HG02852 (cell line): ENCODE measurements around the gene FBXO24.

Experiments
- ATAC-seq: cut with Tn5 transposase; IDR thresholded peaks from one replicate; pipeline ENCODE4 v1.9.1; 2021; ENCODE audit warnings: mild to moderate bottlenecking, moderate library complexity; ENCODE audit not compliant: unreplicated experiment

FBXO24 gene

DNA sequence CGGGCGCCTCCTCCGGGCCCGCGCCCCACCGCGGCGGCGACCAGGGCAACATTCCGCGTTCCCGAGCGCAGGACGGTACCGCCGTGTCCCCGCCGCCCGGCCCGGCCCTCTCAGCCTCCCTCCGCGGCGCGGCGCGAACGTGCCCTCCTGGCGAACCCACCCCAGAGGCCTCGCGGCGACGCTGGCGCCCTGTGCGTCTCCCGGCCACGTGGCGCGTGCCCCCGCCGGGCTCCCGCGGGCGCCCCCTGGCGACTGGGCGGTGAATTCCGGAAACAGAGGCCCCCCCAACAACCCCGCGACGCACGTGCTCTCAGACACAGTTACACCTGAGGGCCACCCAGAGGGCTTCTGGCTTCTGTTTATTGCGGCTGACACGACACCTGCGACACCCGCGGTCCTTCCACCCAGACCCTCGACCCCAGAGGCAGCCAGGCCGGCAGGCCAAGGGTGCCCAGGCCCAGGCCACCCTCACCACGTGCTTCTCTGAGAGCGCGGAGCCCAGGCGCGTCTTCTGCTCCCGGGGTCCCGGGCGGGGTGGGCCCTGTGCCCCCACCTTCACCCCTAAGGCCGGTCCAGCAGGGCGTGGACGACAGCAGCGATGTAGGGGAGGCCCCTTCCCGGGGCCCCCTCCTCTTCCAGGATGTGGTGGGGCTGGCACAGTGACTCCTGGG is 12.3 kb upstream of the FBXO24 start, which contains the start of gene SAP25:
Gene SAP25 (minus strand): TSS at position 210 of the 671 bp plus-strand sequence. CDS start 158 bp downstream, at position 52.
- ATAC-seq: no peak

DNA sequence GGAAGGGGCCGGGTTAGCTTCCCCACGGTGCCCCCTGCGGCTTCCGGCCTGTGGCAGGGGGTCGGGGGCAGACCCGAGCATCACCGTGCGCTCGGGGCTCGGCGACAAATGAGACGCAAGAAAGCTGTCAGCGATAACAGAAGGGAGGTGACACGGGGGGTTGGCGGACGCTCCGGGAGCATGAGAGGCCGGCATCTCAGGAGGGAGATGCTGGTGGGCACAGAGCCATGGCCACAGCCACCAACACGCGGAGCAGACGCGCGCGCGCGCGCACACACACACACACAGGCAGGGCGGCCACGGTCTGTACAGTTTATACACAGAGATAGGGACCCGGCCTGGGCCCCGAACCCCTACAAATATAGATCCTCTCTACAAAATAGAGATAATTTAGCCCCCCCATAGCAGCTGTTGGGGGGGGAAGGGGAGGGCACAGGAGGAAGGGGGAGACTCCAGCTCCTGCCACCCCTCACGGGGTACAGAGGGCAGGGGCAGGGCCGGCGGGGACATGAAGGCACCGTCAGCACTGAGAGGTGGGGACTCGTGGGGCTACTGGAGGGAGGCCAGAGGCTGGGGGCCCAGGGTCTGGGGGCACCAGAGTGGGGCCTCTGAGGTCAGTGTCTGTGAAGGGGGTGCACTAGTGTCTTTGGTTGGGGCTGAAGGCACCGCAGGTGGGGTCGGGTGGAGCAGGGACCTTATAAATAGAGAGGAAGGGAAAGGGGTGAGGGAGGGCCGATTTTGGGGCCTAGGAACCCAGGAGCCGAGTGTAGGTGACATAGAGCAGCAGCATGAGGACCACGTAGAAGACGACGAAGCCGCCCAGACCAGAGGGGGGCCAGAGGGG is 11.5 kb upstream of the FBXO24 start:
- ATAC-seq: no peak

DNA sequence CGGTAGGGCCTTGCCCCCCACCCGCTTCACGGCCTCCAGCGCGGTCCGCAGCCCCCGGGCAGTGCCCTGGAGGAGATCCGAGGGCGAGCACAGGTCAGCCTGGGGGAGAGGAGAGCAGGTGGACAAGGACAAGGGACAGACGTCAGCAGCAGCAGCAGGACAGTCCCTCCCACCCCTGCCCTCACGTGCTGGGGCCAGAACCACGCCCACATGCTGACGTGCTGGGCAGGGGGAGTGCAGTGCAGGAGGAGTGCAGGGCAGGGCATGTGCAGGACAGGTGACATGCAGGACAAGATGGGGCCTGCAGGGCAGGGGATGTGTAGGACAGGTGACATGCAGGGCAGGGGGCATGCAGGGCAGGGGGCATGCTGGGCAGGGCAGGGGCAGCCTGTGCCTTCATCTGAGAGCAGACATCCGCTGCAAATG is 10.9 kb upstream of the FBXO24 start:
- no peak for ATAC-seq

DNA sequence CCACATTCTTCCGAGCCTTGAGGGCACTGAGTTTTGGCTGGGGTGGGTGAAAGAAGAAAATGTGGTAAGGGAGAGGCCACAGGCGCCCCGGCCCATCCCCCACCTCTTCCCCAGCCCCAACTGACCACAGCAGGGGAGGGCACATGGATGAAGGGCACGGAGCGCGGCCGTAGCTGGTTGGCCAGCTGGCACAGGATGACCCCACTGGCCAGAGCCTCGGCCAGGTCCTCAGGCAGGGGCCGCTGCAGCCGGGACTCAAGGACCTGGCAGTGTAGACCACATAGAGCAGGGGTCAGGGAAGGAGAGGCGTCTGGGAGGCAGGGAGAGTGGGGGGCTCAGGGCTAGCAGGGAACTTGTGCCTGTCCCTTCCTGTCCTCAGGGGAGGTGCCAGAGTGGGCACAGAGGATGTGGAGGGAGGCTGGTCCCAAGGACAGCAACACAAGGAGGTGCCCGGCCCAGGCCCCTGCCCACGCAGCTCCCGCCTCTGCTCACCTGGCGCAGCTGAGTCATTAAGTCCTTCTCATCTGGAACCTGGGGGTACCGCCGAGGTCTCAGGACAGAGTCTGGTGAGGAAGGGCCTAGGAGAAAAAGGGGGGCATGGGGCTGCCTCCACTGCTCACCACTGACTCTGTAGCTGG is 10.3 kb upstream of the FBXO24 start:
- ATAC-seq: no peak

DNA sequence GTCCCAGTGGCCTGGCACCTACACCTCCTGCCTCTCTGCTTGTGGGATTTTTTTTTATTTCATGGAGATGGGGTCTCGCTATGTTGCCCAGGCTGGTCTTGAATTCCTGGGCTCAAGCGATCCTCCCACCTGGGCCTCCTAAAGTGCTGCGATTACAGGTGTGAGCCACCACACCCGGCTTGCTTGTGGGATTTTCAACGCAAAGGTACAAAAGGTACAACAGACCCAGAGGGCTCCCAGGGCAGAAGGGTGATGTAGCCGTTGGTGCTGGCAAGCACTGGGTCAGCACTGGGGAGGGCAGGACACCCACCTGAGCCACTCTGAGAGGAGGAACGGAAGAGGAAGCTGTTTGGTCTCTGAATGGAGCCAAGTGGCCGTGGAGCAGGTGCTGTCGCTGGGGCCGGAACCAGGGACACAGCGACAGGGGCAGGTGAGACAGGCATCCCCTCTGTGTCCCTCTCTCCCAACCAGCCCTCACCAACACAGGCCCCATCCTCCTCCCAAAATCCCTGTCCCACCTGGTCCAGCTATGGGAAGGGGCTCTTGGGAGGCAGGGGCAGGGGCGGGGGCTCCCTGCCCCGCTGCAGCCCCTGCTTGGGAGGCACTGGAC is 9.6 kb upstream of the FBXO24 start:
- ATAC-seq: no peak

DNA sequence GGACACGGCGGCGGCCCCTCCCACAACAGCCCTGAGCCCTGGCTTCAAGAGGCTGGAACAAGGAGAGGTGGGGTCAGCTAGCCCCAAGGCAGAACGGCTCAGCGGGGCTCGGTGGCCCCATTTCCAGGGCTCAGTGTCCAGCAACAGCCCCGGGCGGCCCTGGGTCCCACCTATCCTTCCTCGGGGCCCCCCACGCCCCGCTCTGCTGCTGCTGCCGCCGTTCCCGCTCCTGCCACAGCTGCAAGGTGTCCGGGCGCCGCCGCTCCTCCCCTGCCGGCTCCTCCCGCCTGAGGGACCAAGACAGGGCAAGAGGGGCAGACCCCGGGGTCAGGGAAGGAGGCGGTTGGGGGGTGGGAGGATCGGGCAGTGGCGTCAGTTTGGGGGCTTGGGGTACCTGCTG is 9.0 kb upstream of the FBXO24 start:
- no peak for ATAC-seq

DNA sequence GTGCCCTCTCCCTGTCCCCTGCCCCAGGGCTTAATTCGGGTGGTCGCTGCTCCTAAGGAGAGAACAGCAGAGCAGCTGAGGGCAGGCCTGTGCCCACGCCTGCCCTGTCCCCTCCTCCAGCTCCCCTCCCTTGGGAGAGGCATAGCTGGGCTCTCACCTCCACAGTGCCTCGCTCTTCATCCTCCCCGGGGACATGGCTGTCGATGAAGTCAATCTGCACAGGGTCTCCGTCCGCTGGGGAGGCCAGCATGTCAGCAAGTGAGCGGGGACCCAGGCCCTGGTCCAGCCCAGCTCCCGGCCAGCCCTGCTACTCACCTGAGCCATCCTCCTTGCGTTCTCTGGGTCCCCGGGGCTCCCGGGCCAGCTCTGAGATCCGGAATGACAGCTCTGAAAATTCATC is 8.6 kb upstream of the FBXO24 start:
- ATAC-seq: no peak

DNA sequence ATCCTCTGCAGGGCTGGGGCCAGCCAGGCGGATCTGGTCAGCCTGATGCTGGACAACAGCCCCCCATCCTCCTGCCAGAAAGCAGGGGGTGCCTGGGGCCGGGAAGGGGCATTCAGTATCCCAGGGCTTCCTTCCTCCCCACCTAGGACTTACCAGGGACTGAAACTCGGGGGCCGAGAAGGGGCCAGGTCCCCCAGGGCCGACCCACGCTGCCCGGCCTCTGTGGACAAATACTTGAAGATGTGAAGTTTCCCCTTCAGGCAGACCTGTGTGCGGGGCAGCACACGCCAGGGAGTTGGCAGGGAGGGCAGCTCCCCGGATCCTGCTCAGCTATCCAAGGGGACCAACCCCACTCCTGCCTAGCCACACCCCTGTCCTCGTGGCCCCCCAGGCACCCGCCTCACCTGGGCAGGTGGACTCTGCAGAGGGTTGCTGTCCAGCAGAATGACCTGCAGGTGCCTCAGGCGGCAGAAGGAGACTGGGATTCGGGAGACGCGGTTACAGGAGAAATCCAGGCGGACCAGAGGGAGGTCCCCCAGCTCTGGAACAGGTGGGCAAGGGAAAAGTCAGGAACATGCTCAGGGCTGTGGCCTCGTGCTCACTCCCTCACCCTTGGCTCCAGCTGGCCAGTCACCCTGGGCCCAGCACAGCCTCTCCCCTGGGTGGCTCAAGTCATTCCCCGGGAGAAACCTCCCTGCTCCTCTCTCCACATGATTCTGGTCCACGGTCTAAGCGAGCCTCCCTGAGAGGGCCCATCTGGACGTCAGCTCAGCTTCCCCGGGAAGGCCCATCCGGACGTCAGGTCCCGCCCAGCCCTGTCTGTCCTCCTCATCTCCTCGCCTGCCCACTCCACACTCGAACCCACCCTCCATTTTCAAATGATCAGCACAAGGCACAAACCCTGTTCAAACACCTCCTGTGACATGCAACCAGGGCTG is 7.6 kb upstream of the FBXO24 start:
- ATAC-seq: no peak

DNA sequence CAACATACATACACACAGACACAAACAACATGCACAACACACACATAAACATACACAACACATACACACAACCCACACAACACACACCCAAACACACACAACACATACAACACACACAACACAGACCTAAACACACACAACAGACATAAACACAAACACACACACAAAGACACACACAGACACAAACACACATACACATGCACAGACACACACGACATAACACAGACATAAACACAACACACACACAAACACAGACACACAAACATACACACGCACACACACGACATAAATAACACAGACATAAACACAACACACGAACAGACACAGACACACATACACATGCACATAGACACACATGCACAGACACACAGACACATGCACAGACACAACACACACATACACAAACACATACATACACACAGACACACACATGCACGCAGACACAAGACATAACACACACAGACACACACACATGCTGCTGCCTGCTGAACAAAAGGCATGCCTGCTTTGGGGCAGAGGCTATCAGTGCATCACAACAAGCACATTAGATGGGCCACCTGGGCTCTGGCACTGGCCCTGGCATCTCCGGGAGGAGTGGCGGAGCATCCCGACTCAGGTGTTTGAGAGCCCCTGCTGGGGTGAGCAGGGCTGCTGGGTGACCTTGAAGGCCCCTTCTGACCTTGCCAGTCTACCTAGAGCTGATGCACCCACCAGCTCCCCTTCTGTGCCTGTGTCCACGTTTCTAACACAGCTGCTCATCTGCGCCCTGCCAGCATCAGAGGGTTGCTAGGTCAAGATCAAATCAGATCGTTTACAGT is 5.5 kb upstream of the FBXO24 start:
- no peak for ATAC-seq

DNA sequence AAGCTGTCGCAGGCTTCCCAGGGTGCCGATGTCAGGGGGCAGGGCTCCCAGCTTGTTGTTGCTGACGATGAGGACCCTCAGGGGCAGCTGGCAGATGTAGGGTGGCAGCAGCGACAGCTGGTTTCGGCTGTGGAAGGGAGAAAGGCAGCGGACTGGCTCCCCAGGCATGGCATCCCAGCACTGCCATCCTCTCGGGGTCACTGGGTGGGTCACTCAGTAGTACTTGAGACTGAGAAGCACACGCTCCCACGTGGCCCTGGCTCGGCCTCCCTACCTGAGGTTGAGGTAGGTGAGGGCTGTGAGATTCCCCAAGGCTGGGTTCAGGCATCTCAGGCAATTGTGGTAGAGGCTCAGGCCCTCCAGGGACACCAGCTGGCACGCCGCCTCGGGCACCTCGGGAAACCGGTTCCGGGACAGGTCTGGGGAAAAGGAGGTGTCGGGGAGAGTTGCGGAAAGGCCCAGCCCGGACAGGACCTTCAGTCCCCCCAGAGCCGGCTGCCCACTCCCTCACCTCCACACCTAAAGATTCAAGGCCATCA is 4.0 kb upstream of the FBXO24 start:
- ATAC-seq: no peak

DNA sequence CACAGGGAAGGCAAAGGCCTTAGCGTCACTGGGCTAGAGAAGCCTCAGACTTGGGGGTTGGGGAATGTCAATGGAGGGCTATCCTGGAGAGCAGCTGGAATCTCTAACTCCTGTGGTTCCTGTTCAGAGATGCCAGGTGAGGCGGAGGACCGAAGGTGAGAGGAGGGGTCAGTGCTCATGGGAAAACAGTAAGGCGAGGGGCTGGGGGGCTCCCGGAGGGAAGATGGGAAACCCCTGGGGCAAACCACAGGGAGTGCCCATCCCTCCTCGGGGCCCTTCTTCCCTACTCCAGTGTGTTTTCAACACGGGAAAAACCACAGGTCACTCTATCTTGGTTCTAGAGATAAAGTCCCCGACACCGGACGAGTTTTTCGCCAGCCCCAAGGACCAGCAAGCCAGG is 3.5 kb upstream of the FBXO24 start:
- ATAC-seq: no peak

DNA sequence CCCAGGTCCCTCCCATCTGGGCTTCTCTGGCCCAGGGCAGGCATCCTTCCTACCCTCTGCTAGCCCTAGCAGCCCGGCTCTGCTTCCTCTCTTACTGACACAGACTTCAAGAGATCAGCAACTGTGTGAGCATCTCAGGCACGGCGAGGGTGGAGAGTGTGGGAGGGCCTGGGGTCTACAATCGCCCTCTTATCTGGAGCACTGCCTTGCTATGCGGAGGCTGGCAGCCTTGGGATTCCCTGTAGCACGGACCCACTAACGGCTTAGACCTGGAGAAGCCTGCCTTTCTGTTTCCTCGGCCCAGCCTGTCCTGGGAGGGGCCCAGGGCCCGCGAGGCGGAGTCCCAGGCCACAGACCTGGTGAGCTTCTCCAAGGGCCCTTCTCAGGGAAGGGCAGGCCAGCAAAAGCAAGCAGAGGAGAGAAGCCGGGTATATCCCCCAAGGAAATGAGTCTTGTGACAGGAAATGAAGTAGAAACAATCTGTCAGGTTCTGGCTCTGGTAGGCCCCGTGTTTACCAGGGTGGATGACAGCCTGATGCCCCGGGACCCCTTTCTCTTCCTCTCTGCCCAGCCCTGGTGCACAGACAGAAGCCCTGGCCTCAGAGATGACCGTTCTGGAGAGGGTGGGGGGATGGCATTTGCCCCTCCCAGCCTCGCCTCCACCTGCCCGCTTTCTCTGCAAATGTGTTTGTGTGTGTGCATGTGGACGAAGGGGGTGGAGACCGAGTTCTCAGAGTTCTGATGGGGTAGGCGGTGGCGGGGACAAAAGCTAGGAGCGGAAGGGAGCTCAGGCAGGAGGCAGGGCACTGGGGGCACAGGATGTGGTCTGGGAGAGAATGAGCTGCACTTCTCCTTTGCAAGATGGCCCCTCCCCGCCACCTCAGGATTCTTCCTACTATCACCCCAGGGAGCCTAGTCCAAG is 2.7 kb upstream of the FBXO24 start:
- no peak for ATAC-seq

DNA sequence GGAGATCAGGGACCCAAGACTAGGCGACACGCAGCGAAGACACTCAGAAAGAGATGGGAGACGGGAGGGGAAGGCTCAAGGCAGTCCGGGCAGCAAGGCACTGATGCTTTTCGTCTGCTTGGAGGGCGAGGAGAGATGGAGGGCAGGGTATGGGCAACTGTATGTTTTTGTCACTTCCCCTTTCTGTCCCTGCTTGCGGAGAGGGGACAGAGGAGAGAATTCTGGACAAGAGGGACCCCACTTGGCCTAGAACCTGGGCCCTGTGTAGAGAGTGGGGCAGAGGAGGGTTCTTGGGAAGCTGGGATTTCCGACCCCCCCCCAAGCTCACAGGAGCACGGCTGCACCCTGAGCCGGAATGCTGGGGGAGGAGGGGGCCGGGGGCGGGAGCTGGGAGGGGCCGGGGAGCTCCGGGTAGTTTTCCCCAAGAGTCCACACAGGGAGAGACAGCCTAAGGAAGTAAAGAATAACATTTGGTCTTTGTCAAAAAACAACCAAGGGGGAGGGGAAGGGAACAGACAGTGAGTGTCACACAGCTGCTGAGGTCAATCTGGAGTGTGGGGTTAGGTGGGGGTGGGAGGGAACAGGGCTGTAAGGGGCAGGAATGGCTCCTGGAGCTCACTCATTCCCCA is 2.0 kb upstream of the FBXO24 start:
- no peak for ATAC-seq

DNA sequence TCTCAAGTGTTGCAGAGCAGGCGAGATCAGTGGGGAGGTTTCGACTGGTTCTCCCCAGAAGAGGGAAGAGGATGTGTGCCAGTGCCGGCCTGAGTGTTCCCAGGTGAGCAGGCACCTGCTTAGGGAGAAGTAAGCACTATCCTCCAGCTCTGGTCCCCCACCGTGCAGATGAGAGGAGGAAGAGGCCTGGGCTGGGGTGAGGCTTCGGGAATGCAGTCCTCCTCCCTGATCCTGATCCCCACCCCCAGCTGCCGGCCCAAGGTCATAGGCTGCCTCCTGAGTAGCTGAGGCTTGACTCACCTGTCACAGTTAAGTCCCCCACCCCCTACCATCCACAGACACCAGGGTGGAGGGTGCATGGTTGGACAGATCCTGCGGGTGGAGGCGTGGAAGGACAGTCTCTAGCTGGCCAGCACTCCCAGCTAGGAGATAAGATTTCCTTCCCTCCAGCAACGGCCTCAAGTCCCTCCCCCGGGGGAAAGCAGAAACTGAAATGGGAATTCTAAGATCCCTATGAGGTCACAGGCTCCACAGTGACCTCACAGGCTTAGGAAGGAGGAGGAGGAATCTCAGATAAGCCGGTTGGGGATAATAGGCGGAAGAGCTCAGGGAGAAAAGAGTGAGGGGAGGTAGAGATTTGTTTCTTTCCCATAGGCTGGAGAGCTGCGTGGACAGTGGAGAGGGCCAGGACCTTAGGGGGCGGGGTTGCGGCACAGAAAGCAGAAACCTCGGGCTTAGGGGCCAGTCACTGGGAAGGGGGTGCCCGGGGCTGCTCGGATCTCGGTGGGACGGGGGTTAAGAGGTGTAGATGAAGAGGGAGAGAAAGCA is 1.2 kb upstream of the FBXO24 start:
- no peak for ATAC-seq

DNA sequence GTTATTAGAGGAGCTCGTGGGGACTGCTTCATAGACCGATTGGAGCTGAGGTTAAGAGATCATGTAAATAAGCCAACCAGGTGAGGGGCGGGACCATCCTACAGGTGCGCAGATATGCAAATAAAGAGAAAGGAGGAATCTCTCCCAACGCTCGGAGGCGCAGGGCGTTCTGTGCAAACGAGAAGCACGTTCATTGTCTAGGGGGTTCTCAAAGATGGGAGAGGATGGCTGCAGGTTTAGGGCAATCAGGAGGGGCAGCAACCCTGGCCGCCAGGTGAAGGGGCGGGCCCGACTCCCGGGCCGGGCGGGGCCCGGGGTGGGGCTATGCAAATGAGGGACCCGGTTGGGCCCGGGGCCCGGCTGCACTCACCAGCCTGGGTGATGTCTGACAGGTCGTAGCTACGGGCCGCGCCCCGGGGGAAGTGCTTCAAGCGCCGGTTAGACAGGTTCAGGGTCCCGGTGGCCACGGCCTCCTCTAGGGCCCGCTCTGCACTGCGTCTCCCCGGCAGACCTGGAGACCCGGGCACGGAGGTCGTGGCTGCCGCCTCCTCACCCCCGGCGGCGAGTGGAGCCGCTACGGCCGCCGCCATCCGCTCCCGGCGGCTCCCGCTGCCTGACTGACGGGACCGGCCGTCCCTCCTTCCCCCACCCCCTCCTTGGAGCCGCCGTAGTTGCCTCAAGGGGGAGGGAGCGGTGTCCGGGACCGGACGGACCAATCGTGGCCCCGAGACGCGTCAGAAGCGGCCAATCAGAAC is 440 bp upstream of the FBXO24 start, which contains the start of gene LRCH4:
Gene LRCH4 (minus strand): TSS at position 619 of the 755 bp plus-strand sequence. CDS start 29 bp downstream, at position 590.
- peak; percentile 21 for ATAC-seq

DNA sequence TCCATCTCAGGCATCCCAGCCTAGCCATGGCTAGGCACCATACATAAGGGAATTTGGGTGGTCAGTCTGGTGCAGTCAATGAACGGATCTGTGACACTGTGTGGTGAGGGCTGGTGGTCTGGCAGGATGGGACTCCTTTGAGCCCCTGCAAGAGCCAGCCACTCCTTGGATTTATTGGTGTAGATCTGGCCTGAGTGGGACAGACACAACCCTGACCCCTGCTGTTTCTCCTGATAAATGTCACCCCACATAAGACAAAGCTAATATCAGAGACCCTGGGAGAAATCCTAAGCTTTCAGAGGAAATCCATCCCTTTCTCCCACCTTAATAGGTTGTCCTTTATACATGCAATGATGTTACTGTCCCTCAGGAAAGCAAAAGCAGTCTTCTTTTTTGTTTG is 2.3 kb downstream of the FBXO24 start:
- ATAC-seq: no peak
